ENCODE data around the gene RCAN2.
"Not testable (repeated sequence)": the region's sequence is repeated elsewhere in the genome, so short reads cannot be mapped to it uniquely, and the experiment has no call there.

The RCAN2 gene

DNA sequence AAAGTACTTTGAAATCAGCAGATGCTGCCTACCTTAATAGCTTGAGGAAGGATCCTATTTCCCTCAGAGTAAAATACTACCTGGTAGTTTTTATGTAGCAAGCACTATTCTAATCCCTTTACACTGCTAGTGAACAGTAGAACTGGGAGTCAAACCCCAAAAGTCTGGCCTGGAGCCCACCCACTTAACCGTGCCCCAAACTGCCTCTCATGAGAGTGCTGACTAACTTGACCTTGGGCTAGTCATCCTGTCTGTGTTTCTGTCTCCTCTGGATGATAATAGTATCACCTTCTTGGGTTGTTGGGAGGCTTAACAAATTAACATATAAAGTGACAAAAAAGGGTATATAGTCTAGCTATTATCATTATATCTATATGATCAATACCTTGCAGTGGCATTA lies 140.5 kb downstream of the RCAN2 start:
- H3K4me3 ChIP-seq (ENCODE audit: low read depth, low read length) = no peak overlapping the region
- DNase-seq (ENCODE audit: low read depth) = no peak
- TF ChIP-seq, protein P1, sequence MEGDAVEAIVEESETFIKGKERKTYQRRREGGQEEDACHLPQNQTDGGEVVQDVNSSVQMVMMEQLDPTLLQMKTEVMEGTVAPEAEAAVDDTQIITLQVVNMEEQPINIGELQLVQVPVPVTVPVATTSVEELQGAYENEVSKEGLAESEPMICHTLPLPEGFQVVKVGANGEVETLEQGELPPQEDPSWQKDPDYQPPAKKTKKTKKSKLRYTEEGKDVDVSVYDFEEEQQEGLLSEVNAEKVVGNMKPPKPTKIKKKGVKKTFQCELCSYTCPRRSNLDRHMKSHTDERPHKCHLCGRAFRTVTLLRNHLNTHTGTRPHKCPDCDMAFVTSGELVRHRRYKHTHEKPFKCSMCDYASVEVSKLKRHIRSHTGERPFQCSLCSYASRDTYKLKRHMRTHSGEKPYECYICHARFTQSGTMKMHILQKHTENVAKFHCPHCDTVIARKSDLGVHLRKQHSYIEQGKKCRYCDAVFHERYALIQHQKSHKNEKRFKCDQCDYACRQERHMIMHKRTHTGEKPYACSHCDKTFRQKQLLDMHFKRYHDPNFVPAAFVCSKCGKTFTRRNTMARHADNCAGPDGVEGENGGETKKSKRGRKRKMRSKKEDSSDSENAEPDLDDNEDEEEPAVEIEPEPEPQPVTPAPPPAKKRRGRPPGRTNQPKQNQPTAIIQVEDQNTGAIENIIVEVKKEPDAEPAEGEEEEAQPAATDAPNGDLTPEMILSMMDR (IDR thresholded peaks at IDR 0.05; ENCODE audit: control insufficient read depth, extremely low read depth, insufficient read depth) = no peak

DNA sequence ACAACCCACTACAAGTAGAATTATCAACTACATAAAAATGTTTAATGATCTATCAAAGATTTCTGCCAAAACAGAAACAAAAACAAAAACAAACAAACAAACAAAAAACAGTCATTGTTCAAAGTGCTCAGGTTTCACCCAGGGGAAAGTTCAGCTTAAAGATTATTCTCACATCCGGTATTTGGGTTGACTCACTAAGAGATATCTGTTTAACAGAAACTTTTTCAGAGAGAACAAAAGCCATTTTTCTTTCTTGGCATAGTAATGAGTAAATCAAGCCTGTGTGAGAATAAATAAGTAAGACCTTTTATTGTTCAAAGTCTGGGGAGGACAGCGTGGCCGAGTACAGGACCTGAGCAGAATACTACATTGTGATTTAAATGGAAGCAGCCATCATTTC lies 143.6 kb downstream of the RCAN2 start:
- H3K4me3 ChIP-seq (ENCODE audit: low read depth, low read length) = no peak overlapping the region
- DNase-seq (ENCODE audit: low read depth) = no peak
- TF ChIP-seq, protein P1 (IDR thresholded peaks at IDR 0.05; ENCODE audit: control insufficient read depth, extremely low read depth, insufficient read depth) = no peak

DNA sequence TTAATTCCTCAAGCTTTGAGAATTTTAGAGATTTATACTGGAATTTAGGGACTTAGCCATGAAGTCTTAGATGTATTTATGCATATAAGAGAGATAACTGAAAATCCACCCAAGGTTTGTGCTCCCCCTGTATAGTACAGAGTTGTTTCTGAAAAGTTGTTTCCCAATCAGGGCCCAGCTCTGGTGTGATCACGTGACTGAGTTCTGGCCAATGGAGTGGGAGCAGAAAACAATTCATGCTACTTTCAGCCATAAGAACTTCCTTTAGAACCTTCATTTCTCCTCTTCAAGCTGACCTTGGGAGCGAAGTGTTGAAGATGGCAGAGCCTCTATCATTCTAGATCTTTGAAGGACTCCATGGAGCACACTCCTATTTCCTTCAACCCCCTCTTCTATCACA lies 151.0 kb downstream of the RCAN2 start:
- H3K4me3 ChIP-seq (ENCODE audit: low read depth, low read length) = no peak overlapping the region
- no peak for DNase-seq (ENCODE audit: low read depth)
- TF ChIP-seq, protein P1 (IDR thresholded peaks at IDR 0.05; ENCODE audit: control insufficient read depth, extremely low read depth, insufficient read depth) = no peak

DNA sequence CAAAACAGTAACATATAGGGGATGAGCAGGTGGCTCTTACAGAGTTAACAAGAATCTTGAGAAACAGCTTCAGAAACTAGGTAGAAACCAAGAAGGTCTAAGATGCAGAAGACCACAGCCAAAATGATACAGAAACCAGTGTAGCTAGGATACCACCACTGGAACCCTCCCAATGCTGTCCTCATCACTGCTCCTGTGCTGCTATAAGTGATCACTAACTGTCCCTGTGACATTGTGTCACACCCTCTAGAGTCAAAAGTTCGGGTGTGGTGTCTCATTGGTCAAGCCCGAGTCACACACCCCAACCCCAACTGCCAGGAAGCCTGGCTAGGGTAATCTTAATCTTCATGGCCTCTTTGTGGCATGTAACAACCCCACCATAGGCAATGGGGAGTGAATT lies 153.1 kb downstream of the RCAN2 start:
- TF ChIP-seq, protein P1 (IDR thresholded peaks at IDR 0.05; ENCODE audit: control insufficient read depth, extremely low read depth, insufficient read depth) = no peak
- DNase-seq (ENCODE audit: low read depth) = no peak

DNA sequence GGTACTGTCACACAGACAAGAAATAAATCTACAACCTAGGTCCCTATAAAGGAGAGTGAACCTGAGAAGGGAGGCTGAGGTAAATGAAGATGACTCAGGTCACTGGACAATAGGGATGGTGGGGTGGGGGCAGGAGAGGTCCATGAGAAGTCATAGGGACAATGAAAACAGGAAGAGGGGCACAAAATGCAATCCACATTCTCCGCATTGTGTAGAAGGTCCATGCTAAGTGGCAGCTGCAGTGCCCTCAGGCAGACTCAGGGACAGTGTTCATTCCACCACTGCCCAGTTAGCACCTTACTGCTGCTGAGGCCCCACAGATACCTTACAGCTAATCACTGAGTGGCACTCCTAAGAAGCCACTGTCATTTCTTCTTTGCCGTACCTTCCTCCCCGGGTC lies 156.8 kb downstream of the RCAN2 start:
- no peak for DNase-seq (ENCODE audit: low read depth)
- no peak overlapping the region for H3K4me3 ChIP-seq (ENCODE audit: low read depth, low read length)
- TF ChIP-seq, protein P1 (IDR thresholded peaks at IDR 0.05; ENCODE audit: control insufficient read depth, extremely low read depth, insufficient read depth) = no peak

More for the DNA sequence above, 153.1 kb downstream of the RCAN2 start:
- no peak overlapping the region for H3K4me3 ChIP-seq (ENCODE audit: low read depth, low read length)

DNA sequence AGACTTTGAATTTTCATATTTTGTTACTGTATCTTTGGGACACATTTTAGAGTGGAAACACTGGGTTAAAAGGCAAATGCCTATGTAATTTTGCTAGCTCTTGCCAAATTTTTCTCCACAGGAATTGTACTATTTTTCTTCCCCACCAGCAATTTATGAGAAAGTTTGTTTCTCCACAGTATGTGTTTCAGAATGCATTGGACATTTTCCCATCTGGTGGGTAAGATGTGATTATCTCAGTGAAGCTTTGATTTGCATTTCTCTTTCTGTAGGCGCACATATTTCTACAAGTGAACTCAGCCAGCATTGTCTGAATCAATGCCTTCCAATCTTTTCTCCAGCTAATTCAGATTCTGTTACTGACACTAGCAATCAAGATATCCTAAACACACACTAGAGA lies 157.8 kb downstream of the RCAN2 start:
- TF ChIP-seq, protein P1 (IDR thresholded peaks at IDR 0.05; ENCODE audit: control insufficient read depth, extremely low read depth, insufficient read depth) = no peak
- no peak overlapping the region for H3K4me3 ChIP-seq (ENCODE audit: low read depth, low read length)
- DNase-seq (ENCODE audit: low read depth) = no peak

DNA sequence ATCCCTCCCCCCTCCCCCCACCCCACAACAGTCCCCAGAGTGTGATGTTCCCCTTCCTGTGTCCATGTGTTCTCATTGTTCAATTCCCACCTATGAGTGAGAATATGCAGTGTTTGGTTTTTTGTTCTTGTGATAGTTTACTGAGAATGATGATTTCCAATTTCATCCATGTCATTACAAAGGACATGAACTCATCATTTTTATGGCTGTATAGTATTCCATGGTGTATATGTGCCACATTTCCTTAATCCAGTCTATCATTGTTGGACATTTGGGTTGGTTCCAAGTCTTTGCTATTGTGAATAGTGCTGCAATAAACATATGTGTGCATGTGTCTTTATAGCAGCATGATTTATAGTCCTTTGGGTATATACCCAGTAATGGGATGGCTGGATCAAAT lies 158.8 kb downstream of the RCAN2 start:
- not testable (repeated sequence) for H3K4me3 ChIP-seq (ENCODE audit: low read depth, low read length); DNase-seq (ENCODE audit: low read depth)
